Stimulated activated CD8-positive, alpha-beta memory T cell treated with anti-CD3 and anti-CD28 coated beads, Interleukin-12 subunit alpha, Interleukin-12 subunit beta, amount 100 ng/mL, for 24 hours (primary cell): Measurements from ENCODE around the gene SLC35G6.
"Not testable (repeated sequence)": the region's sequence is repeated elsewhere in the genome, so short reads cannot be mapped to it uniquely, and the experiment has no call there.

Experiments
- DNase-seq: peaks from one replicate; pipeline ENCODE4 v3.0.0-alpha.2; 2020; ENCODE audit errors: extremely low read depth

SLC35G6 gene

GRCh38 chr17:7478276-7479212 lies 2.7 kb upstream of the SLC35G6 start:
- no peak for DNase-seq

DNA sequence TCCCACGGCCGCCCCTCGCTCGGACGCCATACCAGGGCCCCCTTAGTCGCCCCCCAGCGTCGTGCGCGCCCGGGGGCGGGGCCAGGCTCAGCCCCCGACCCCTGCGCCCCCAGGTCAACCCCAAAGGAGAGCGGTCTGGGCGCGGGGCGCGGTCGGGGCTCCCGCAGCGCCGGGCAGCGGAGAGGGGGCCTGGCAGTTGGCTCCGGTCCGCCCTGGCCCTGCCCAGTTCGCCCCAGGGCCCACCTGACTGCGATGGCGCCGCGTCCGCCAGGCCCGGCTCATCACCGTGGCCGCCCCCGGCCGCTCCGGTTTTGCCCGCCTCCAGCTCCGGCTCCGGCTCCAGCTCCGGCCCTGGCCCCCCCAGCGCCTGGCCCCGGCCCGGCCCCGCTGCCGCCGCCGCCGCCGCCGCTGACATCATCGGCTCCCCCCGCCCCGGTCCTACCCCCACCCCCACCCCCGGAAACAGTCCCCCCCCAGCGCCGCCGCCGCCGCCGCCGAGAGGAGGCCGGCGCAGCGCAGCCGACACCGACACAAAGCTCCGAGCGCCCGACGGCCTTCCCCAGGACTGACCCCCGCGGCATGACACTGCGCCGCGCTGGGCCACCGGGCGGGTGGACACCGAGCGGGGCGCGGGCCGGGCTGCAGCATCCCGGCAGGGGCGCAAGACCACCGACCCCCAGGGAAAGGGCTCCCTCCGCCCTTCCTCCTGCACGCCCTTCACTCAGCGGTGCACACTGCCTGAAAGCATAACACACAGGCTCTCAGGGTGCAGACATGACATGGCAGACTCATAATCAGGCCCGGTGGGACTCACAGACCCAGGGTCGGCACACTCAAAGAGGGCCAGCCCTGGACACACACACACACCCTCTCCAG lies 1.8 kb upstream of the SLC35G6 start, which contains the start of gene ZBTB4:
ZBTB4 (minus strand) TSS at position 419 of the 876 bp plus-strand sequence. CDS start 12,830 bp downstream, outside the sequence.
- DNase-seq = no peak

- no peak for DNase-seq
Measured at GRCh38 chr17:7480089-7480384, 1.2 kb upstream of the SLC35G6 start.

GRCh38 chr17:7481842-7482741 lies 846 bp downstream of the SLC35G6 start:
- DNase-seq = not testable (repeated sequence)

DNA sequence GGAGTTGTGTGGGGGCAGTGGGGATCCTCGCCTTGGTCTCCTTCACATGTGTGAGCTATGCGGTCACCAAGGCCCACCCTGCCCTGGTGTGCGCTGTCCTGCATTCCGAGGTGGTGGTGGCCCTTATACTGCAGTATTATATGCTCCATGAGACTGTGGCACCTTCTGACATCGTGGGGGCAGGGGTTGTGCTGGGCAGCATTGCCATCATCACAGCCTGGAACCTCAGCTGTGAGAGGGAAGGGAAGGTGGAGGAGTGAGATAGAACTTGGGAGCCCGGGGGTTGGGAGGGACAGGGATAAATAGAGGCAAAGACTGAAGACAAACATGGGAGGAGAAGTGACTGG lies 1.5 kb downstream of the SLC35G6 start:
- DNase-seq = not testable (repeated sequence)

DNA sequence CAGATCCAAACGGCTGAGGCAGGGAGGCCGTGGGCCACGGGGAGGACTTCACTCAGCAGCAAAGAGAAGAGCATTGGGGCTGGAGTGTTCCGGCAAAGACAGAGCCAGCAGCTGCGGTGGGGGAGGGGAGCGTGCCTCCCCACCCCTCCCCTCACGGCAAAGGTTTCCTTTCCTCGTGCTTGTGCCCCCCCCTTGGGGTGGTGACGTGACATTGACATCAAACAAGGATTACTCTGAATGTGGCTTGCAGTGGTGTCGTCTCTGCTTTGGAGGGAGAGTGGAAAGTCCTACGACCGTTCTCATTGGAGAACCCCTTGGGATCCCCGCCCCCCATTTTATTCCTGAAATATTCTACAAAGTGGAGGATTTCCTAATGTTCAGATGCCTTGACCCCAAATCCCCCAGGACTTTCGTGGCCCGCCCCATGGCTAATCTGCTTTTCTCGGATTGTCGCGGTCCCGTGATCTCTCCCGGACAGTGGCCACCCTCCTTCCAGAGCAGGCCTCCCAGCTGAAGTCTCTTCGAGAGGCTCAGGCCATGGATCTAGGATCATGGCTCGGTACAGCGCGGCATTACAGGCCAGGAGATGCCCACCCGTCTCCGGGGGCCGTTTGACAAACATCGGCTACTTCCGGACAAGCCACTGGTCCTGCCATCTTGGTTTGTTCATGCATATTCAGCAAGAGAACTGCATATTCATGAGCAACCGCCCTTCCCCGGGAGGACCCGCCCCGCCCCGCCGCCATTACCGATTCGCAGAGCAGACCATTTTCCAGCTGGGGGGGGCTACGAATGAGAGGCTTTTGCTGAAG lies 2.2 kb downstream of the SLC35G6 start:
- DNase-seq = peak; percentile 79

GRCh38 chr17:7484067-7484918 lies 3.0 kb downstream of the SLC35G6 start, which contains the start of gene POLR2A:
Gene POLR2A, plus strand, starts transcription at chr17:7484366.
- peak; percentile 92 for DNase-seq

- DNase-seq = no peak
Measured at GRCh38 chr17:7484919-7485377, 3.7 kb downstream of the SLC35G6 start.

- no peak for DNase-seq
Measured at GRCh38 chr17:7486181-7486580, 4.9 kb downstream of the SLC35G6 start.

GRCh38 chr17:7490144-7490543 lies 8.9 kb downstream of the SLC35G6 start:
- no peak for DNase-seq

DNA sequence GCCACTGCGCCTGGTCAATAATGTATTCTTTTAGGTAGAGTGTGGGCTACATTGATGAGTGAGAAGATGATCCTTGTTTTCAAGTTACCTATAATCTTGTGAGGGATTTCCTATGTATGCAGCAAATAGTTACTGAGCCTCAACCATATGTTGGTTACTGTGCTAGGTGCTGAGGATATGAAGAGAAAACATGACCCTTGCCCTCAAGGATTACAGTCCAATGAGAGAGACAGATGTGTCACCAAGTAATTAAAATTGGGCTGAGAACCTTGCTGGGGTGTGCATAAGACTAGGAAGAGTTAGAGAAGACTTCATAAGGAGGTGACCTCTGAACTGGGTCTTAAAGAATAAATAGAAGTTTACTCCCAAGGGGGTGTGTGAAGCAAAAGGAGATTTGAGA lies 10.3 kb downstream of the SLC35G6 start:
- DNase-seq = no peak

- no peak for DNase-seq
Measured at GRCh38 chr17:7493941-7494340, 12.7 kb downstream of the SLC35G6 start.

GRCh38 chr17:7495906-7496434 lies 14.7 kb downstream of the SLC35G6 start:
- DNase-seq = no peak

DNA sequence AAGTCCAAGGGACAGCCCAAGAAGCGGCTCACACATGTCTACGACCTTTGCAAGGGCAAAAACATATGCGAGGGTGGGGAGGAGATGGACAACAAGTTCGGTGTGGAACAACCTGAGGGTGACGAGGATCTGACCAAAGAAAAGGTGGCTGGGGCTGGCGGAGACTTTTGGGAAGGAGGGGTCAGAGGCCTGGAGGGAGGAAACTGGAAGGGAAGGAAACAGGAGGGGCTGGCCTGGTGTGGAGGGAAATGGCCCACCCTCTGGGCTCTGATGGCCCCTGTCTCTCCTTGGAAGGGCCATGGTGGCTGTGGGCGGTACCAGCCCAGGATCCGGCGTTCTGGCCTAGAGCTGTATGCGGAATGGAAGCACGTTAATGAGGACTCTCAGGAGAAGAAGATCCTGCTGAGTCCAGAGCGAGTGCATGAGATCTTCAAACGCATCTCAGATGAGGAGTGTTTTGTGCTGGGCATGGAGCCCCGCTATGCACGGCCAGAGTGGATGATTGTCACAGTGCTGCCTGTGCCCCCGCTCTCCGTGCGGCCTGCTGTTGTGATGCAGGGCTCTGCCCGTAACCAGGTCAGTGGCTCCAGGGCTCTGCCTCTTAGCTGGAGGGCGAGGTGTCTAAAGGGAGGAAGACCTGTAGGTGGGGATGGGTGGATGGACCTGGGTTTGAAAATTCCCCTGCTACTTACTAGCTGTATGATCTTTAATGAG lies 15.4 kb downstream of the SLC35G6 start:
- no peak for DNase-seq

- no peak for DNase-seq
Measured at GRCh38 chr17:7497228-7497627, 16.0 kb downstream of the SLC35G6 start.

- DNase-seq = no peak
Measured at GRCh38 chr17:7497636-7498035, 16.4 kb downstream of the SLC35G6 start.

DNA sequence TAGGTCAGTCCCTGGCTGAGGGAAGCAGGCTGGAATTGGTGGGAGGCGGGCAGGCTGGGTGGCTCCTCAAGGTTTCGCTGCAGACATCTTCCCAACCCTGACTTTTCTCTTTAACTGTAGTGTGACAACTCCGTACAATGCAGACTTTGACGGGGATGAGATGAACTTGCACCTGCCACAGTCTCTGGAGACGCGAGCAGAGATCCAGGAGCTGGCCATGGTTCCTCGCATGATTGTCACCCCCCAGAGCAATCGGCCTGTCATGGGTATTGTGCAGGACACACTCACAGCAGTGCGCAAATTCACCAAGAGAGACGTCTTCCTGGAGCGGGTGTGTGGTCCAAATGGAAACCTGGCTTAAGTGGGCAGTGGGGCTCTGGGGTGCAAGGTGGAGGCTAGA lies 17.9 kb downstream of the SLC35G6 start:
- no peak for DNase-seq

DNA sequence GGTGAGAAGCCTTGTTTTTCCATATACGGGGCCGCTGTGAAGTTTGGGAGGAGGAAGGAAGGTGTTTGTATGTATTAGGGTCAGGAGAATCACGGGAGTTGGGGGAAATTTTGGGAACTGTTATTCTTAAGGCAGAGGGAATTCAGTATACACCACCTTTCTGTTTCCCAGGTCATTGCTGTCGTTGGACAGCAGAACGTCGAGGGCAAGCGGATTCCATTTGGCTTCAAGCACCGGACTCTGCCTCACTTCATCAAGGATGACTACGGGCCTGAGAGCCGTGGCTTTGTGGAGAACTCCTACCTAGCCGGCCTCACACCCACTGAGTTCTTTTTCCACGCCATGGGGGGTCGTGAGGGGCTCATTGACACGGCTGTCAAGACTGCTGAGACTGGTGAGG lies 20.5 kb downstream of the SLC35G6 start:
- no peak for DNase-seq
